GM18519 (cell line): Measurements from ENCODE around the gene MYOG.

Experiments used
- ATAC-seq: cut with Tn5 transposase; IDR thresholded peaks from one replicate; pipeline ENCODE4 v1.9.1; 2021; ENCODE audit warnings: mild to moderate bottlenecking, moderate library complexity; ENCODE audit not compliant: unreplicated experiment, low FRiP score

MYOG gene

GRCh38 chr1:203035111-203036000 is 50.5 kb downstream of the MYOG start:
- ATAC-seq = no peak

GRCh38 chr1:203034422-203035110 is 51.2 kb downstream of the MYOG start:
- ATAC-seq = no peak

- ATAC-seq = no peak
These were observed 51.9 kb downstream of the MYOG start for GRCh38 chr1:203033917-203034316.

- ATAC-seq = no peak
These were observed 52.5 kb downstream of the MYOG start for GRCh38 chr1:203033287-203033686.
